CD4-positive, CD25-positive, alpha-beta regulatory T cell (primary cell): Measurements from ENCODE around the gene EBPL. TPM values are rescaled to one million over a fixed set of nuclear protein-coding genes. Genes with fewer than 3 reads are reported as not detected.
"Not testable (repeated sequence)": the region's sequence is repeated elsewhere in the genome, so short reads cannot be mapped to it uniquely, and the experiment has no call there.

Experiments used
- ATAC-seq, 2 donors: fragments of 150-1000 bp; cut with Tn5 transposase; one replicate each; pipeline ENCODE4 v1.10.0; 2021; ENCODE audit warnings: low read depth in 2 of 2, moderate number of reproducible peaks in 2 of 2, moderate library complexity in 1 of 2
- DNase-seq, 3 donors: peaks; one replicate each; pipeline versions ENCODE4 v3.0.0 to v3.0.0-alpha.2; 2012 to 2022; ENCODE audit warnings: mixed read lengths in 1 of 3
- H3K27ac ChIP-seq: one replicate; pipeline ENCODE4 v1.7.0; 2013; ENCODE audit warnings: mild to moderate bottlenecking, low read length; ENCODE audit not compliant: insufficient read depth, poor library complexity, severe bottlenecking
- H3K27me3 ChIP-seq: one replicate; pipeline ENCODE4 v1.7.0; 2013; ENCODE audit warnings: low read length; ENCODE audit not compliant: control insufficient read depth, insufficient read depth
- H3K36me3 ChIP-seq: one replicate; pipeline ENCODE4 v1.7.0; 2013; ENCODE audit warnings: mild to moderate bottlenecking, low read length, moderate library complexity; ENCODE audit not compliant: control insufficient read depth, insufficient read depth
- H3K4me1 ChIP-seq: 2 replicates; pipeline ENCODE4 v1.7.0; 2013; ENCODE audit warnings: mild to moderate bottlenecking, low read length; ENCODE audit not compliant: insufficient read depth, control insufficient read depth, poor library complexity, severe bottlenecking
- H3K4me3 ChIP-seq: one replicate; pipeline ENCODE4 v1.7.0; 2013; ENCODE audit warnings: low read depth, mild to moderate bottlenecking, low read length, moderate library complexity
- H3K9me3 ChIP-seq, 2 experiments: 1 replicate in 1 of 2; 2 replicates in 1 of 2; pipeline ENCODE4 v1.7.0; 2013; ENCODE audit warnings: low read length in 2 of 2, mild to moderate bottlenecking in 1 of 2, moderate library complexity in 1 of 2; ENCODE audit not compliant: control insufficient read depth in 2 of 2
- H3K27ac Mint-ChIP-seq, 3 donors: one replicate each; pipeline ENCODE4 v1.8.0; 2020 to 2022; ENCODE audit warnings: mild to moderate bottlenecking in 3 of 3, mixed read lengths in 3 of 3, moderate library complexity in 2 of 3
- H3K27me3 Mint-ChIP-seq: one replicate; pipeline ENCODE4 v1.8.0; 2022; ENCODE audit warnings: mild to moderate bottlenecking, mixed read lengths
- H3K36me3 Mint-ChIP-seq: one replicate; pipeline ENCODE4 v1.8.0; 2020; ENCODE audit warnings: mixed read lengths
- H3K4me1 Mint-ChIP-seq, 4 donors: one replicate each; pipeline ENCODE4 v1.8.0; 2020 to 2022; ENCODE audit warnings: mixed read lengths in 4 of 4, mild to moderate bottlenecking in 1 of 4
- H3K4me3 Mint-ChIP-seq, 4 donors: one replicate each; pipeline ENCODE4 v1.8.0; 2020 to 2022; ENCODE audit warnings: mild to moderate bottlenecking in 4 of 4, mixed read lengths in 4 of 4, moderate library complexity in 3 of 4
- H3K9me3 Mint-ChIP-seq, 7 donors: one replicate each; pipeline ENCODE4 v1.8.0; 2020 to 2022; ENCODE audit warnings: mixed read lengths in 7 of 7, mild to moderate bottlenecking in 3 of 7, moderate library complexity in 2 of 7
- polyA plus RNA-seq, 4 donors: library from polyadenylated mRNA; unstranded; fragments of 300-500 nt; fragmentation: Illumina TruSeq; gene quantifications; one replicate each; pipeline ENCODE4 v1.2.3, GENCODE V29; 2021
- total RNA-seq: library from RNA; stranded (reverse); gene quantifications from one replicate; pipeline ENCODE4 v1.2.3, GENCODE V29; 2022

The EBPL gene
- total and polyA plus RNA-seq, 5 donors from 2014 or later, result 19.6 to 74.1 (median 63.3) TPM

DNA sequence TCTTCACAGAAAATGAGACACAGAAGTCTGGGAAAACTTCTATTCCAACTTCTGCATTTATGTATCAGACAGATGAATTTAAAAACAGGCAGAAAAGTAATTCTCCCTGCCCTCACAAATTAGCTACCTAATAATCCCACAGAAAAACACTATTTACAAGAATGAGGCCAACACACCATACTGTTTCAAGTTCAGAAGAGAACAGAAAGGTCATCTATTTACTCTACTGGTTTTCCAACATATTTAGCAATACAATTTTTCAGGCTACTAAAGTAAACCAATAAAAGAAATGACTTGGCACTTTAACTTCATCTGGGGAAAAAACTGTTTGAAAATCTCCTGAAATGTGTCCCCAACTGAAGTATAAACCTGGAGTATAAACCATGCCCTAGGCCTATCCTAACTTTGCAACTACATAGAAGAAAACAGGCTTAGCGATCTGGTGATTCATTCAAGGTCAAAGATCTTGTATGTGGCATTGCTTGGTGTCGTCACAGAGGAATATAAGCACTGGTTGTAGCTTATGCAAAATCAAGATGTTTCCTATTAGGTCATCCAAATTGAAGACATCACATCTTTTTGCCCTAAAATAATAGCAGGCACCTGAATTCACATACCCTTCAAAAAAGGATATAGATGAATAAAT lies 20.1 kb upstream of the EBPL start:
- no peak for DNase-seq
- peaks cover 9 to 11% of the 10 kb centered on the region in 2 experiments for H3K9me3 ChIP-seq
- ATAC-seq, result no peak
- no peaks in the 10 kb centered on the region for H3K27me3 ChIP-seq
- Mint-ChIP-seq H3K27ac (peak overlapping the region in 1 of 3 donors; percentile 42), H3K4me3 (no peak overlapping the region), H3K36me3 (peaks cover 45% of the 10 kb centered on the region), H3K9me3 (peaks cover 0 to 17% (median 6%) of the 10 kb centered on the region in 7 donors), H3K27me3 (no peaks in the 10 kb centered on the region), H3K4me1 (peaks cover 0 to 11% (median 1%) of the 10 kb centered on the region in 4 donors)
- no peaks in the 10 kb centered on the region for H3K4me1 ChIP-seq
- H3K27ac ChIP-seq, result no peak overlapping the region
- peaks cover 47% of the 10 kb centered on the region for H3K36me3 ChIP-seq
- H3K4me3 ChIP-seq, result no peak overlapping the region

DNA sequence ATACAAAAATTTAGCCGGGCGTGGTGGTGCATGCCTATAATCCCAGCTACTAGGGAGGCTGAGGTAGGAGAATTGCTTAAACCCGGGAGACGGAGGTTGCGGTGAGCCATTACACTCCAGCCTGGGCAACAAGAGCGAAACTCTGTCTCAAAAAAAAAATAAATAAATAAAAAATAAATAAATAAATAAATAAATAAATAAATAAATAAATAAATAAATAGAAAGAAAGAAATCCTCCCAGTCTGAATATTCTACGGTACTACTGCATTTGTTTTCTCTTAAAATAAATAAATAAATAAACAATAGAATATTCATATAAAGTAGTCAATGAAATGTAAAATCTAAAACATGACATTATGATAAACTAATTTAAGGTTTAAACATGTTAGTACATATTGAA lies 13.0 kb upstream of the EBPL start:
- not testable (repeated sequence) for H3K4me3 ChIP-seq, DNase-seq, H3K27ac ChIP-seq, H3K27me3 Mint-ChIP-seq, H3K4me1 Mint-ChIP-seq, H3K27ac Mint-ChIP-seq, H3K27me3 ChIP-seq, ATAC-seq, H3K4me1 ChIP-seq, H3K9me3 ChIP-seq, H3K4me3 Mint-ChIP-seq, H3K9me3 Mint-ChIP-seq
- H3K36me3 Mint-ChIP-seq, result peaks cover 43% of the 10 kb centered on the region
- peaks cover 50% of the 10 kb centered on the region for H3K36me3 ChIP-seq

DNA sequence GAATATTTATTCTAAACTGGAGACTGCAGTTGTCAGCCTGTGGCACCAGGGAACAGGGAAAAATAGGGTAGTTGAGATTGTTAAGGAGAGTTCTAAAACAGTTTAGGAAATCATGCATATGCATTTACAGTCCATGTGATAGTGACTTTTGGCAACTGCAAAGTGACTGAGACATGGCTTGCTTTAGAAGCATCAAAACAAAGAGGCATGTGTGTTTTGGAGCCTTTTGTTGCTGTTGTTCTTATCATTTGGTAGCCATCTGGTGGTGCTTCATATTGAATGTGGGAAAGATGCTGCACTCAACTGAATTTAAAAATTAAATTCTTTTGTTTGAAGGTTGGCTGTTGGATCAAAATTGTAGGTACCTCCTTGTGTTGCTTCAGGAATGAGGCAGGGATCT lies 10.2 kb upstream of the EBPL start:
- Mint-ChIP-seq H3K9me3 (no peaks in the 10 kb centered on the region), H3K27ac (no peak overlapping the region), H3K36me3 (peaks cover 36% of the 10 kb centered on the region), H3K4me3 (no peak overlapping the region), H3K4me1 (peaks cover 0 to 2% (median 0%) of the 10 kb centered on the region in 4 donors), H3K27me3 (no peaks in the 10 kb centered on the region)
- H3K36me3 ChIP-seq, result peaks cover 32% of the 10 kb centered on the region
- no peaks in the 10 kb centered on the region for H3K9me3 ChIP-seq
- no peak overlapping the region for H3K27ac ChIP-seq
- H3K4me1 ChIP-seq, result no peaks in the 10 kb centered on the region
- no peak for DNase-seq
- no peak overlapping the region for H3K4me3 ChIP-seq
- no peak for ATAC-seq
- H3K27me3 ChIP-seq, result no peaks in the 10 kb centered on the region

DNA sequence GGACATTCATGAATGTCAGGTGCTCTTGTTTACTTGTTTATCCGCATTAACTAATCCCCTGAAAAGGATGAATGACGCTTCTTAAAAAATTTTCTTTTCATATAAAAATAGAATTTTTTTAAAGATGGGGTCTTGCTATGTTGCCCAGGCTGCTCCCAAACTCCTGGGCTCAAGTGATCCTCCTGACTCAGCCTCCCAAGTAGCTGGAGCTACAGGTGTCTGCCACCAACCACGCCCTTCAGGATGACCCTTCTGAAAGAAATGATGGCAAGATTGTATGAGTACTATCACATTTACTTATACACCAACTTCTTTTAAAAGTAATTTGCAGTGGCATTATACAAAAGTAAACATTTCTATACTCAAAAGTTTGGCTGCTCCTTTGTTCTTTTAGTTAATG lies 6.2 kb upstream of the EBPL start:
- no peaks in the 10 kb centered on the region for H3K9me3 ChIP-seq
- no peaks in the 10 kb centered on the region for H3K9me3 Mint-ChIP-seq
- no peak overlapping the region for H3K27ac ChIP-seq
- no peaks in the 10 kb centered on the region for H3K27me3 Mint-ChIP-seq
- H3K4me3 Mint-ChIP-seq, result no peak overlapping the region
- peaks cover 28% of the 10 kb centered on the region for H3K36me3 Mint-ChIP-seq
- H3K4me1 ChIP-seq, result no peaks in the 10 kb centered on the region
- no peak for ATAC-seq
- DNase-seq, result no peak
- H3K4me1 Mint-ChIP-seq, result peaks cover 0 to 8% (median 6%) of the 10 kb centered on the region in 4 donors
- H3K27me3 ChIP-seq, result no peaks in the 10 kb centered on the region
- no peak overlapping the region for H3K4me3 ChIP-seq
- peaks cover 18% of the 10 kb centered on the region for H3K36me3 ChIP-seq
- no peak overlapping the region for H3K27ac Mint-ChIP-seq

DNA sequence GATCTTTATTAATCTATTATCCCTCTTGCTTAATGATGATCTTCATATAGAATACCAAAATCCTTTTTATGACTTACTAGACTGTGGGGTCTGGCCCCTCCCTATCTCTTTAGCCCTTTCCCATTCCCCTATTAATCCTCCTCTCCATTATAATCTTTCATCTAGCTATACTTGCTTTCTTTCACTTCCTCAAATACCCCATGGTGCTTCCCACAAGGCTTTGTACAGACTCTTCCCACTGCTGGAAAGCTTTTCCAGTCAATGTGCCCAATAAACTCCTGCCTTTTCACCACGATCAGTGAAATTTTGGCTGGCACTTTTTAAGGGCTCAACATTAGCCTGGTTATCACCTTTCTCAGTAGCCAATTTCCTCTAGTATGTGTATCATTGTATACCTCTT lies 3.2 kb upstream of the EBPL start:
- DNase-seq, result no peak
- no peaks in the 10 kb centered on the region for H3K9me3 Mint-ChIP-seq
- peak overlapping the region in 2 of 3 donors; percentile 5 to 30 for H3K27ac Mint-ChIP-seq
- no peak overlapping the region for H3K27ac ChIP-seq
- H3K36me3 ChIP-seq, result no peaks in the 10 kb centered on the region
- H3K4me1 Mint-ChIP-seq, result peaks cover 16 to 21% (median 19%) of the 10 kb centered on the region in 4 donors
- peaks cover 11% of the 10 kb centered on the region for H3K36me3 Mint-ChIP-seq
- H3K4me3 Mint-ChIP-seq, result peak overlapping the region in 2 of 4 donors; percentile 19 to 92
- H3K9me3 ChIP-seq, result no peaks in the 10 kb centered on the region
- no peak overlapping the region for H3K4me3 ChIP-seq
- ATAC-seq, result no peak
- no peaks in the 10 kb centered on the region for H3K27me3 Mint-ChIP-seq
- no peaks in the 10 kb centered on the region for H3K27me3 ChIP-seq
- peaks cover 9% of the 10 kb centered on the region for H3K4me1 ChIP-seq

DNA sequence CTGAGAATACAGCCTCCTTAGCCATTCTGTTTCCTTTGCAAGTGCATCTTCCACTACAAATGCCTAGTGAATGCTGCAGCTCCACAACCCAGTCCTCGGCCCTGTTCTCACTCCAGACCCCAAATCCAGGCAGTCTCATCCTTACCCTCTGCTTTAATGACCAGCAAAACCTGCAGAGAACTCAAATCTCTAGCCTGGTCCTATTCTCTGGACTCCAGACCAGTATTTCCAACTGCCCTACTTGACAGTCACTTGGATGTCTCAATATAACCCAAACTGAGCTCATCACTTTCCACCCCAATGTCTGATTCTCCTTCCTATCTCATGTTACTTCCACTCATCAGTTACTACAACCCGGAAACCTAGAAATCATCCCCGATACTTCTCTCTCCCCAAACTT lies 2.6 kb upstream of the EBPL start:
- no peaks in the 10 kb centered on the region for H3K9me3 ChIP-seq
- Mint-ChIP-seq H3K27ac (peak overlapping the region; percentile 3 to 30 (median 15)), H3K4me1 (peaks cover 16 to 23% (median 20%) of the 10 kb centered on the region in 4 donors), H3K9me3 (no peaks in the 10 kb centered on the region), H3K27me3 (no peaks in the 10 kb centered on the region), H3K4me3 (peak overlapping the region in 1 of 4 donors; percentile 92), H3K36me3 (peaks cover 10% of the 10 kb centered on the region)
- no peak for DNase-seq
- H3K36me3 ChIP-seq, result no peaks in the 10 kb centered on the region
- ATAC-seq, result no peak
- no peak overlapping the region for H3K27ac ChIP-seq
- no peaks in the 10 kb centered on the region for H3K27me3 ChIP-seq
- H3K4me3 ChIP-seq, result no peak overlapping the region
- peaks cover 14% of the 10 kb centered on the region for H3K4me1 ChIP-seq

DNA sequence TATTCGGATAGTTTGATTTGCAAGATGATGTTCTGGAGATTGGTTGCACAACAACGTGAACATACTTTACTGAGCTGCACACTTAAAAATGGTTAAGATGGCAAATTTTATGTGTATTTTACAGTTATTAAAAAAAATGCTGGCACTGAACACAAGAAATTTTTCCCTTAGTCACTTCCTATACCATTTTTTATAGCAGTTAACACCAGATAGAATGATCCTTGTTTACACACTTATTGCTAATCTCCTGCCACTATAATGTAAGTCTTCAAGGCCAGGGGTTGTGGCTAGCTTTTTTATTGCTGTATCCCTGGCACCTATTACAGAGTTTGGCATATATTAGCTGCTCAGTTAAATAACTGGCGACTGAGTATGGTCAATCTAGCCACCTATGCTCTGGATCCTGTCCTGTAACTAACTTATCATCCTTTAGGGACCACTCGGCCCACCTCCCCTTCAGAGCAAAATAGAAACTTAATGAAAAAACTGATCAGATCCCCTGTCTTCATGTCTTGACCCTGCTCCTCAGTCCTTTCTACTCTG lies 2.0 kb upstream of the EBPL start:
- Histone ChIP-seq H3K9me3 (no peaks in the 10 kb centered on the region), H3K4me3 (no peak overlapping the region), H3K36me3 (no peaks in the 10 kb centered on the region), H3K4me1 (peaks cover 14% of the 10 kb centered on the region), H3K27me3 (no peaks in the 10 kb centered on the region), H3K27ac (no peak overlapping the region)
- Mint-ChIP-seq H3K27me3 (no peaks in the 10 kb centered on the region), H3K9me3 (no peaks in the 10 kb centered on the region), H3K4me1 (peaks cover 16 to 26% (median 21%) of the 10 kb centered on the region in 4 donors), H3K36me3 (peaks cover 5% of the 10 kb centered on the region), H3K27ac (peak overlapping the region; percentile 3 to 15 (median 15)), H3K4me3 (peak overlapping the region; percentile 10 to 92 (median 36))
- DNase-seq (no peak), ATAC-seq (no peak)
